A549 (cell line): ENCODE data around the gene FGF18. TPM values are rescaled to one million over a fixed set of nuclear protein-coding genes. Genes with fewer than 3 reads are reported as not detected.
A peak's percentile ranks its signal among the peaks of the same experiment; 100 is the strongest.

Experiments
- ATAC-seq, 2 experiments: fragments of 200-7000 bp in 1 of 2; fragments of >200 bp in 1 of 2; cut with Nextera tagmentation in 1 of 2; cut with Tn5 transposase in 1 of 2; 3 replicates each; pipeline versions ENCODE4 v1.8.0 to v1.9.1; 2018 to 2020; ENCODE audit warnings: mild to moderate bottlenecking in 1 of 2, moderate library complexity in 1 of 2
- CTCF ChIA-PET: fragments of 300-600 bp; sonication (Branson Sonifier 250); formaldehyde crosslinking; extraction: SDS; loops from one replicate; lab custom pipeline; 2021; ENCODE audit warnings: antibody characterized with exemption, inconsistent platforms; lab: Yijun Ruan, JAX
- POLR2A ChIA-PET: fragments of 350-600 bp; formaldehyde crosslinking; extraction: SDS; loops from one replicate; lab custom pipeline; 2021; ENCODE audit warnings: antibody characterized with exemption, inconsistent platforms; lab: Yijun Ruan, JAX
- DNase-seq, 2 experiments: peaks; one replicate each; pipeline versions ENCODE4 v3.0.0 to v3.0.0-alpha.2; 2011 to 2016; ENCODE audit warnings: low read depth in 1 of 2, low spot score in 1 of 2
- FAIRE-seq: peaks from 2 replicates; lab custom pipeline; 2011; peaks lifted over from hg19 to GRCh38; lab: Jason Lieb, UNC
- H3K27ac ChIP-seq, 2 experiments: fragments of >200 bp; sonication (Bioruptor Twin); formaldehyde crosslinking; 3 replicates each; pipeline ENCODE4 v1.5.1; 2016 to 2017
- H3K4me1 ChIP-seq: fragments of >200 bp; sonication (Bioruptor Twin); formaldehyde crosslinking; 3 replicates; pipeline ENCODE4 v1.6.1; 2016
- H3K4me2 ChIP-seq: fragments of >200 bp; sonication (Bioruptor Twin); formaldehyde crosslinking; 3 replicates; pipeline ENCODE4 v1.6.1; 2016
- H3K4me3 ChIP-seq: fragments of >200 bp; sonication (Bioruptor Twin); formaldehyde crosslinking; 3 replicates; pipeline ENCODE4 v1.5.1; 2016
- H3K9me3 ChIP-seq: fragments of >200 bp; sonication (Bioruptor Twin); formaldehyde crosslinking; 3 replicates; pipeline ENCODE4 v1.6.1; 2016
- BCL3 ChIP-seq: fragments of >200 bp; sonication (Bioruptor Twin); formaldehyde crosslinking; IDR thresholded peaks from 3 replicates; pipeline ENCODE4 v1.6.1; 2016
- BHLHE40 ChIP-seq: IDR thresholded peaks from 2 replicates; pipeline ENCODE4 v1.6.1; 2012; ENCODE audit warnings: low read depth, low read length, inconsistent platforms
- CBX2 ChIP-seq: fragments of 200-600 bp; sonication (generic); IDR thresholded peaks from 2 replicates; pipeline ENCODE4 v1.6.1; 2016; ENCODE audit warnings: low read depth, mild to moderate bottlenecking, borderline replicate concordance
- CBX8 ChIP-seq: fragments of 200-600 bp; sonication (generic); IDR thresholded peaks from 2 replicates; pipeline ENCODE4 v1.6.1; 2016
- CEBPB ChIP-seq, 2 experiments: fragments of >200 bp in 1 of 2; sonication (Bioruptor Twin) in 1 of 2; formaldehyde crosslinking in 1 of 2; IDR thresholded peaks; 2 replicates each; pipeline ENCODE4 v1.6.1; 2012 to 2016
- CHD2 ChIP-seq: fragments of 150-350 bp; IDR thresholded peaks from 2 replicates; pipeline ENCODE4 v1.6.1; 2014; ENCODE audit warnings: low read length; ENCODE audit not compliant: partially characterized antibody
- CHD4 ChIP-seq: fragments of 200-600 bp; sonication (generic); IDR thresholded peaks from 2 replicates; pipeline ENCODE4 v1.6.1; 2016; ENCODE audit warnings: antibody characterized with exemption, mild to moderate bottlenecking, borderline replicate concordance
- EHMT2 ChIP-seq: fragments of 200-600 bp; sonication (generic); IDR thresholded peaks from 2 replicates; pipeline ENCODE4 v1.6.1; 2016; ENCODE audit warnings: antibody characterized with exemption, low read depth, mild to moderate bottlenecking, moderate library complexity
- ELK1 ChIP-seq: fragments of 150-350 bp; IDR thresholded peaks from 2 replicates; pipeline ENCODE4 v1.6.1; 2014; ENCODE audit warnings: low read depth, mild to moderate bottlenecking, low read length
- EP300 ChIP-seq, 2 experiments: fragments of >200 bp; sonication (Bioruptor Twin); formaldehyde crosslinking; IDR thresholded peaks; 2 replicates in 1 of 2; 3 replicates in 1 of 2; pipeline ENCODE4 v1.6.1; 2016 to 2017
- ESRRA ChIP-seq: fragments of 150-350 bp; IDR thresholded peaks from 2 replicates; pipeline ENCODE4 v1.6.1; 2014; ENCODE audit warnings: mild to moderate bottlenecking, low read length, borderline replicate concordance
- FOSB ChIP-seq: fragments of 250-450 bp; sonication (Bioruptor Pico); IDR thresholded peaks from 2 replicates; pipeline ENCODE4 v1.5.0; 2020; ENCODE audit warnings: mild to moderate bottlenecking, moderate library complexity
- HDAC2 ChIP-seq: fragments of 200-600 bp; sonication (generic); IDR thresholded peaks from 2 replicates; pipeline ENCODE4 v1.6.1; 2016
- HEYL ChIP-seq: fragments of 250-450 bp; sonication (Bioruptor Pico); IDR thresholded peaks from 2 replicates; pipeline ENCODE4 v1.8.0; 2021; ENCODE audit warnings: mild to moderate bottlenecking, moderate library complexity
- HMGXB4 ChIP-seq: fragments of 250-450 bp; sonication (Bioruptor Pico); IDR thresholded peaks from 2 replicates; pipeline ENCODE4 v1.5.0; 2021; ENCODE audit warnings: mild to moderate bottlenecking, moderate library complexity, borderline replicate concordance
- HOXB13 ChIP-seq: fragments of 250-450 bp; sonication (Bioruptor Pico); IDR thresholded peaks from 2 replicates; pipeline ENCODE4 v1.5.0; 2020; ENCODE audit warnings: low read depth, mild to moderate bottlenecking, moderate library complexity
- MAFK ChIP-seq: fragments of 450-650 bp; IDR thresholded peaks from 2 replicates; pipeline ENCODE4 v1.6.1; 2014; ENCODE audit not compliant: partially characterized antibody
- MAX ChIP-seq: IDR thresholded peaks from 2 replicates; pipeline ENCODE4 v1.6.1; 2012
- MAZ ChIP-seq: fragments of 150-350 bp; IDR thresholded peaks from 2 replicates; pipeline ENCODE4 v1.6.1; 2014; ENCODE audit warnings: antibody characterized with exemption, low read depth, low read length, borderline replicate concordance
- MYC ChIP-seq: IDR thresholded peaks from 2 replicates; pipeline ENCODE4 v1.6.1; 2012; ENCODE audit warnings: mild to moderate bottlenecking, inconsistent platforms, low read length, improper control_type of control experiment, borderline replicate concordance
- NFE2L2 ChIP-seq: fragments of 150-350 bp; conservative IDR thresholded peaks from 2 replicates; pipeline ENCODE4 v1.6.1; 2014; ENCODE audit warnings: low read length
- NPAS2 ChIP-seq: fragments of 250-450 bp; sonication (Bioruptor Pico); IDR thresholded peaks from 2 replicates; pipeline ENCODE4 v1.8.0; 2022; ENCODE audit warnings: mild to moderate bottlenecking, moderate library complexity, borderline replicate concordance
- NR3C1 ChIP-seq: fragments of >200 bp; sonication (Bioruptor Twin); formaldehyde crosslinking; IDR thresholded peaks from 3 replicates; pipeline ENCODE4 v1.6.1; 2017
- PBX3 ChIP-seq: IDR thresholded peaks from 2 replicates; pipeline ENCODE4 v1.6.1; 2012
- PHF8 ChIP-seq: fragments of 200-600 bp; sonication (generic); IDR thresholded peaks from 2 replicates; pipeline ENCODE4 v1.6.1; 2016; ENCODE audit warnings: low read depth, mild to moderate bottlenecking, antibody characterized with exemption, moderate library complexity, borderline replicate concordance
- POLR2A ChIP-seq: IDR thresholded peaks from 2 replicates; pipeline ENCODE4 v1.6.1; 2012; ENCODE audit warnings: mild to moderate bottlenecking, low read length
- RAD21 ChIP-seq, 2 experiments: fragments of >200 bp in 1 of 2; sonication (Bioruptor Twin) in 1 of 2; formaldehyde crosslinking in 1 of 2; IDR thresholded peaks in 1 of 2; conservative IDR thresholded peaks in 1 of 2; 2 replicates in 1 of 2; 3 replicates in 1 of 2; pipeline ENCODE4 v1.6.1; 2012 to 2018; ENCODE audit warnings: inconsistent platforms in 1 of 2
- RARB ChIP-seq: fragments of 250-450 bp; sonication (Bioruptor Pico); IDR thresholded peaks from 2 replicates; pipeline ENCODE4 v1.8.0; 2021; ENCODE audit warnings: mild to moderate bottlenecking, moderate library complexity
- RCOR1 ChIP-seq: fragments of 150-350 bp; IDR thresholded peaks from 2 replicates; pipeline ENCODE4 v1.6.1; 2014; ENCODE audit warnings: antibody characterized with exemption, low read length, low read depth
- RNF2 ChIP-seq: fragments of 200-600 bp; sonication (generic); IDR thresholded peaks from 2 replicates; pipeline ENCODE4 v1.6.1; 2016; ENCODE audit warnings: low read depth, mild to moderate bottlenecking, antibody characterized with exemption, moderate library complexity, borderline replicate concordance
- SMC3 ChIP-seq: fragments of >200 bp; sonication (Bioruptor Twin); formaldehyde crosslinking; IDR thresholded peaks from 3 replicates; pipeline ENCODE4 v1.6.1; 2018; ENCODE audit warnings: inconsistent platforms
- SREBF2 ChIP-seq: fragments of 450-650 bp; IDR thresholded peaks from 2 replicates; pipeline ENCODE4 v1.6.1; 2014; ENCODE audit warnings: mild to moderate bottlenecking, moderate library complexity
- TFCP2L1 ChIP-seq: fragments of 250-450 bp; sonication (Bioruptor Pico); IDR thresholded peaks from 2 replicates; pipeline ENCODE4 v1.5.0; 2021; ENCODE audit warnings: mild to moderate bottlenecking
- TP53 ChIP-seq: fragments of 250-450 bp; sonication (Bioruptor Pico); IDR thresholded peaks from 2 replicates; pipeline ENCODE4 v1.5.0; 2021; ENCODE audit warnings: mild to moderate bottlenecking, moderate library complexity
- USF2 ChIP-seq: fragments of 450-650 bp; IDR thresholded peaks from 2 replicates; pipeline ENCODE4 v1.6.1; 2014; ENCODE audit warnings: antibody characterized with exemption
- ZFP36 ChIP-seq: fragments of 450-650 bp; IDR thresholded peaks from 2 replicates; pipeline ENCODE4 v1.6.1; 2014; ENCODE audit warnings: borderline replicate concordance; ENCODE audit not compliant: partially characterized antibody
- ZSCAN20 ChIP-seq: fragments of 250-450 bp; sonication (Bioruptor Pico); IDR thresholded peaks from 2 replicates; pipeline ENCODE4 v1.8.0; 2022; ENCODE audit warnings: mild to moderate bottlenecking, moderate library complexity
- WGBS: methylation state at CpG from one replicate; pipeline ENCODE4 v1.1.6; 2017; ENCODE audit errors: missing lambda C conversion rate; 5-methylcytosine and 5-hydroxymethylcytosine counted together
- polyA plus RNA-seq, 4 experiments: library from polyadenylated mRNA; depleted of rRNA in 3 of 4; stranded (reverse); fragments of >200 nt; fragmentation: RNase III in 1 of 4; extraction: RNeasy Plus Mini Kit Qiagen cat#74134 plus additional on column Dnase treatment in 1 of 4; gene quantifications; 2 replicates in 3 of 4; 3 replicates in 1 of 4; pipeline ENCODE4 v1.2.3, GENCODE V29; 2011 to 2017

FGF18 gene
- polyA plus RNA-seq, 2 of the 4 experiments (the other 2 are of a cell fraction) = 0.09 to 0.16 TPM

GRCh38 chr5:171387345-171387969, 32.0 kb upstream of the FGF18 start, which contains the start of gene NPM1:
Gene NPM1, plus strand, starts transcription at chr5:171387849. Its CDS starts 100 bp downstream, at chr5:171387949.
- Histone ChIP-seq H3K27ac (peak within 1 kb of the TSS; percentile 95 to 96), H3K4me2 (peak within 1 kb of the TSS; percentile 77), H3K9me3 (no peaks in the 10 kb centered on the region), H3K4me3 (peak within 1 kb of the TSS; percentile 77), H3K4me1 (peaks cover 22% of the 10 kb centered on the region)
- DNase-seq (peak; percentile 97 to 99), FAIRE-seq (no peak), ATAC-seq (peak; percentile 77 to 90)
- POLR2A ChIA-PET = interaction anchor here (0.6 to 2.3 kb wide), 11 partner anchors 9 to 660 kb away, joined by 3 to 13 read pairs (median 5); partner anchors contain the start of gene FGF18
- CTCF ChIA-PET = interaction anchor here (0.6 to 1.8 kb wide), 4 partner anchors 13 to 322 kb away, joined by 3 to 4 read pairs (median 3); no protein-coding TSS in a partner anchor
- 0% methylated on average over 37 of the region's 56 CpGs for WGBS
- TF ChIP-seq CBX8 = no peak
- 0 out of 2 replicates have a peak, but pooled peaks have one; percentile 7 for TF ChIP-seq PBX3
- TF ChIP-seq SREBF2 = no peak
- TF ChIP-seq SMC3 = no peak
- TF ChIP-seq BHLHE40 = no peak
- TF ChIP-seq BCL3 = peak; percentile 97
- TF ChIP-seq RCOR1 = no peak
- no peak for TF ChIP-seq NFE2L2
- no peak for TF ChIP-seq ESRRA
- no peak for TF ChIP-seq RAD21 (conservative IDR thresholded peaks at IDR 0.05 in 1 of 2, IDR thresholded peaks at IDR 0.05 in 1 of 2)
- TF ChIP-seq POLR2A = peak; percentile 95
- TF ChIP-seq RNF2 = no peak
- no peak for TF ChIP-seq ZFP36
- no peak for TF ChIP-seq FOSB
- no peak for TF ChIP-seq TP53 (CRISPR knock-in tag)
- TF ChIP-seq HOXB13 (CRISPR knock-in tag) = no peak
- no peak for TF ChIP-seq HEYL (CRISPR knock-in tag)
- TF ChIP-seq HDAC2 = no peak
- TF ChIP-seq CBX2 = no peak
- TF ChIP-seq RARB (CRISPR knock-in tag) = no peak
- no peak for TF ChIP-seq NPAS2 (CRISPR knock-in tag)
- no peak for TF ChIP-seq CHD4
- TF ChIP-seq ZSCAN20 (CRISPR knock-in tag) = no peak
- no peak for TF ChIP-seq EP300 (IDR thresholded peaks at IDR 0.05)
- TF ChIP-seq USF2 = 0 out of 2 replicates have a peak, but pooled peaks have one; percentile 3
- TF ChIP-seq MAZ = peak; percentile 88
- TF ChIP-seq CHD2 = peak; percentile 90
- no peak for TF ChIP-seq MAFK
- TF ChIP-seq NR3C1 = no peak
- peak; percentile 52 for TF ChIP-seq MYC
- no peak for TF ChIP-seq TFCP2L1 (CRISPR knock-in tag)
- TF ChIP-seq HMGXB4 = no peak
- no peak for TF ChIP-seq EHMT2
- no peak for TF ChIP-seq PHF8
- no peak for TF ChIP-seq ELK1
- TF ChIP-seq MAX = peak; percentile 89
- TF ChIP-seq CEBPB (IDR thresholded peaks at IDR 0.05) = no peak
